Measurements from ENCODE around the gene LAMA2.

The LAMA2 gene

GRCh38 chr6:129485746-129486145 is 602.8 kb downstream of the LAMA2 start:
- no peak for TF ChIP-seq GATA2 (IDR thresholded peaks at IDR 0.05; ENCODE audit: low read depth, low read length)
- no peak for TF ChIP-seq GATA3 (IDR thresholded peaks at IDR 0.05; ENCODE audit: low read depth, low read length)

DNA sequence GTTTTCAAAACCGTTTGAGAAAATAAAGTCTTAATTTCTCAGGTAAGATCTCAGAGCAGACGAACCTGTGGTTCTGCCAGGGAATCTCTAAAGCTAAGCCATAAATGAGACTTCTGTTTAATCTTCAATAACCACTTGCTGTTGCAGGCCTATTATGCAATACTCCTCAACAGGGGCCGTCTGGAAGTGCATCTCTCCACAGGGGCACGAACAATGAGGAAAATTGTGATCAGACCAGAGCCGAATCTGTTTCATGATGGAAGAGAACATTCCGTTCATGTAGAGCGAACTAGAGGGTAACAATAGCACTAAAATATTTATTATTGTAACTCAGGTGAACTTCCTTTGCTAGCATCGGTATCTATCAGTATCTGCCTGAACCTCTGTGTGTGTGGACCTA is 603.4 kb downstream of the LAMA2 start:
- TF ChIP-seq GATA3 (IDR thresholded peaks at IDR 0.05; ENCODE audit: low read depth, low read length), result no peak

GRCh38 chr6:129488313-129488712 is 605.4 kb downstream of the LAMA2 start:
- TF ChIP-seq GATA3 (IDR thresholded peaks at IDR 0.05; ENCODE audit: low read depth, low read length), result no peak
- TF ChIP-seq GATA2 (IDR thresholded peaks at IDR 0.05; ENCODE audit: low read depth, low read length), result no peak

GRCh38 chr6:129489215-129489765 is 606.4 kb downstream of the LAMA2 start:
- TF ChIP-seq GATA3 (IDR thresholded peaks at IDR 0.05; ENCODE audit: low read depth, low read length), result no peak

- no peak for TF ChIP-seq GATA3 (IDR thresholded peaks at IDR 0.05; ENCODE audit: low read depth, low read length)
- no peak for TF ChIP-seq GATA2 (IDR thresholded peaks at IDR 0.05; ENCODE audit: low read depth, low read length)
These were observed 607.8 kb downstream of the LAMA2 start for GRCh38 chr6:129490521-129491255.

GRCh38 chr6:129491436-129491835 is 608.5 kb downstream of the LAMA2 start:
- TF ChIP-seq GATA2 (IDR thresholded peaks at IDR 0.05; ENCODE audit: low read depth, low read length), result no peak
- TF ChIP-seq GATA3 (IDR thresholded peaks at IDR 0.05; ENCODE audit: low read depth, low read length), result no peak

- TF ChIP-seq GATA3 (IDR thresholded peaks at IDR 0.05; ENCODE audit: low read depth, low read length), result no peak
- no peak for TF ChIP-seq GATA2 (IDR thresholded peaks at IDR 0.05; ENCODE audit: low read depth, low read length)
These were observed 609.3 kb downstream of the LAMA2 start for GRCh38 chr6:129492260-129492659.

- TF ChIP-seq GATA3 (IDR thresholded peaks at IDR 0.05; ENCODE audit: low read depth, low read length) (no peak), GATA2 (IDR thresholded peaks at IDR 0.05; ENCODE audit: low read depth, low read length) (no peak)
These were observed 610.5 kb downstream of the LAMA2 start for GRCh38 chr6:129493354-129493902.

GRCh38 chr6:129494099-129494498 is 611.2 kb downstream of the LAMA2 start:
- no peak for TF ChIP-seq GATA3 (IDR thresholded peaks at IDR 0.05; ENCODE audit: low read depth, low read length)
- TF ChIP-seq GATA2 (IDR thresholded peaks at IDR 0.05; ENCODE audit: low read depth, low read length), result no peak

GRCh38 chr6:129494586-129494985 is 611.6 kb downstream of the LAMA2 start:
- TF ChIP-seq GATA2 (IDR thresholded peaks at IDR 0.05; ENCODE audit: low read depth, low read length) (no peak), GATA3 (IDR thresholded peaks at IDR 0.05; ENCODE audit: low read depth, low read length) (no peak)

GRCh38 chr6:129495652-129496051 is 612.7 kb downstream of the LAMA2 start:
- TF ChIP-seq GATA2 (IDR thresholded peaks at IDR 0.05; ENCODE audit: low read depth, low read length), result no peak
- no peak for TF ChIP-seq GATA3 (IDR thresholded peaks at IDR 0.05; ENCODE audit: low read depth, low read length)

- no peak for TF ChIP-seq GATA3 (IDR thresholded peaks at IDR 0.05; ENCODE audit: low read depth, low read length)
- no peak for TF ChIP-seq GATA2 (IDR thresholded peaks at IDR 0.05; ENCODE audit: low read depth, low read length)
These were observed 614.8 kb downstream of the LAMA2 start for GRCh38 chr6:129497481-129498441.

DNA sequence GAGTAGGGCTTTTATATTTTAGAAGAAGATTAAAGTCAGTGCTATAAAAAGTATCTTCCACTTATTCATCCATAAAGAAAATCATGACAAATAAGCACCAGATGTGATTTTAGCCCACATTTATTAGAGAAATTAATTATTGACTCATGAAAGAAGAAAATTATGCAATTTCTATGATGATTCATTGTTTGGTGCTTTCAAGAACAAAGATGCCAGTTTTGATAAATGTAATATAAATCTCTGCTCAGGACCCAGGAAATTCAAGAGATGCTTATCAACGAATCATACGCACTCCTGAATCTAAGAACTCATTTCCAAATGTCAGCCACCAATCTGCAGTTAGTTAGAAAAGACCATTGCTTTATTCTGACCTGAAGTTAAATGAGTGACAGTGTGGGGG is 615.6 kb downstream of the LAMA2 start:
- no peak for TF ChIP-seq GATA3 (IDR thresholded peaks at IDR 0.05; ENCODE audit: low read depth, low read length)
- no peak for TF ChIP-seq GATA2 (IDR thresholded peaks at IDR 0.05; ENCODE audit: low read depth, low read length)

Data from SH-SY5Y (cell line).